K562 (cell line): ENCODE data around the gene LYST.
"Not testable (repeated sequence)": the region's sequence is repeated elsewhere in the genome, so short reads cannot be mapped to it uniquely, and the experiment has no call there.

ENCODE experiments used
- JUNB ChIP-seq: fragments of 450-650 bp; formaldehyde crosslinking; conservative IDR thresholded peaks from 2 replicates; pipeline ENCODE4 v1.4.0; 2020; ENCODE audit warnings: mild to moderate bottlenecking
- MXI1 ChIP-seq: IDR thresholded peaks from 2 replicates; pipeline ENCODE4 v1.6.1; 2011; ENCODE audit warnings: low read depth, mild to moderate bottlenecking, improper control_type of control experiment, low read length
- PHB2 ChIP-seq: fragments of 450-650 bp; IDR thresholded peaks from 2 replicates; pipeline ENCODE4 v1.6.1; 2017; ENCODE audit warnings: low read depth
- SMARCC2 ChIP-seq: fragments of 450-650 bp; IDR thresholded peaks from 2 replicates; pipeline ENCODE4 v1.6.1; 2017; ENCODE audit warnings: antibody characterized with exemption, moderate library complexity, mild to moderate bottlenecking, low read depth
- TCF7L2 ChIP-seq: fragments of 150-350 bp; IDR thresholded peaks from 2 replicates; pipeline ENCODE4 v1.6.1; 2016; ENCODE audit warnings: low read depth, mild to moderate bottlenecking, low read length, moderate library complexity
- TF ChIP-seq, protein P1 (sequence below), 3 experiments: IDR thresholded peaks in 2 of 3; conservative IDR thresholded peaks in 1 of 3; 2 replicates each; pipeline ENCODE4 v1.5.1; 2011 to 2012; ENCODE audit warnings: low read length in 3 of 3, mild to moderate bottlenecking in 3 of 3, control low read depth in 2 of 3, improper control_type of control experiment in 1 of 3, inconsistent platforms in 1 of 3, low read depth in 1 of 3, mixed read lengths in 1 of 3, moderate library complexity in 1 of 3; ENCODE audit not compliant: insufficient read depth in 2 of 3
- TF ChIP-seq, protein P2 (sequence below), 2 experiments: fragments of 450-650 bp in 1 of 2; sonication (generic) in 1 of 2; formaldehyde crosslinking; conservative IDR thresholded peaks; 2 replicates each; pipeline versions ENCODE4 v1.4.0 to v1.8.1; 2020 to 2022; ENCODE audit warnings: mild to moderate bottlenecking in 1 of 2, missing genetic modification reagents in 1 of 2

GRCh38 chr1:235638612-235639011, 228.1 kb downstream of the LYST start:
- TF ChIP-seq, protein P1, sequence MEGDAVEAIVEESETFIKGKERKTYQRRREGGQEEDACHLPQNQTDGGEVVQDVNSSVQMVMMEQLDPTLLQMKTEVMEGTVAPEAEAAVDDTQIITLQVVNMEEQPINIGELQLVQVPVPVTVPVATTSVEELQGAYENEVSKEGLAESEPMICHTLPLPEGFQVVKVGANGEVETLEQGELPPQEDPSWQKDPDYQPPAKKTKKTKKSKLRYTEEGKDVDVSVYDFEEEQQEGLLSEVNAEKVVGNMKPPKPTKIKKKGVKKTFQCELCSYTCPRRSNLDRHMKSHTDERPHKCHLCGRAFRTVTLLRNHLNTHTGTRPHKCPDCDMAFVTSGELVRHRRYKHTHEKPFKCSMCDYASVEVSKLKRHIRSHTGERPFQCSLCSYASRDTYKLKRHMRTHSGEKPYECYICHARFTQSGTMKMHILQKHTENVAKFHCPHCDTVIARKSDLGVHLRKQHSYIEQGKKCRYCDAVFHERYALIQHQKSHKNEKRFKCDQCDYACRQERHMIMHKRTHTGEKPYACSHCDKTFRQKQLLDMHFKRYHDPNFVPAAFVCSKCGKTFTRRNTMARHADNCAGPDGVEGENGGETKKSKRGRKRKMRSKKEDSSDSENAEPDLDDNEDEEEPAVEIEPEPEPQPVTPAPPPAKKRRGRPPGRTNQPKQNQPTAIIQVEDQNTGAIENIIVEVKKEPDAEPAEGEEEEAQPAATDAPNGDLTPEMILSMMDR (IDR thresholded peaks at IDR 0.05 in 2 of 3, conservative IDR thresholded peaks at IDR 0.05 in 1 of 3; ENCODE audit: insufficient read depth in 2 of 3, low read depth in 1 of 3, low read length in 3 of 3): not testable (repeated sequence)
- TF ChIP-seq SMARCC2; JUNB (CRISPR knock-in tag); PHB2; MXI1; TCF7L2: not testable (repeated sequence)
- TF ChIP-seq, protein P2, sequence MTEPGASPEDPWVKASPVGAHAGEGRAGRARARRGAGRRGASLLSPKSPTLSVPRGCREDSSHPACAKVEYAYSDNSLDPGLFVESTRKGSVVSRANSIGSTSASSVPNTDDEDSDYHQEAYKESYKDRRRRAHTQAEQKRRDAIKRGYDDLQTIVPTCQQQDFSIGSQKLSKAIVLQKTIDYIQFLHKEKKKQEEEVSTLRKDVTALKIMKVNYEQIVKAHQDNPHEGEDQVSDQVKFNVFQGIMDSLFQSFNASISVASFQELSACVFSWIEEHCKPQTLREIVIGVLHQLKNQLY (CRISPR knock-in tag; conservative IDR thresholded peaks at IDR 0.05): not testable (repeated sequence)
